GM12892 (cell line): ENCODE data around the gene CSNK1D.

Experiments used
- POLR2A ChIP-seq: IDR thresholded peaks from 2 replicates; pipeline ENCODE4 v1.6.1; 2011; ENCODE audit warnings: low read depth, low read length, control low read depth
- POLR2AphosphoS5 ChIP-seq: IDR thresholded peaks from 2 replicates; pipeline ENCODE4 v1.6.1; 2011; ENCODE audit warnings: low read depth, low read length, control low read depth

DNA sequence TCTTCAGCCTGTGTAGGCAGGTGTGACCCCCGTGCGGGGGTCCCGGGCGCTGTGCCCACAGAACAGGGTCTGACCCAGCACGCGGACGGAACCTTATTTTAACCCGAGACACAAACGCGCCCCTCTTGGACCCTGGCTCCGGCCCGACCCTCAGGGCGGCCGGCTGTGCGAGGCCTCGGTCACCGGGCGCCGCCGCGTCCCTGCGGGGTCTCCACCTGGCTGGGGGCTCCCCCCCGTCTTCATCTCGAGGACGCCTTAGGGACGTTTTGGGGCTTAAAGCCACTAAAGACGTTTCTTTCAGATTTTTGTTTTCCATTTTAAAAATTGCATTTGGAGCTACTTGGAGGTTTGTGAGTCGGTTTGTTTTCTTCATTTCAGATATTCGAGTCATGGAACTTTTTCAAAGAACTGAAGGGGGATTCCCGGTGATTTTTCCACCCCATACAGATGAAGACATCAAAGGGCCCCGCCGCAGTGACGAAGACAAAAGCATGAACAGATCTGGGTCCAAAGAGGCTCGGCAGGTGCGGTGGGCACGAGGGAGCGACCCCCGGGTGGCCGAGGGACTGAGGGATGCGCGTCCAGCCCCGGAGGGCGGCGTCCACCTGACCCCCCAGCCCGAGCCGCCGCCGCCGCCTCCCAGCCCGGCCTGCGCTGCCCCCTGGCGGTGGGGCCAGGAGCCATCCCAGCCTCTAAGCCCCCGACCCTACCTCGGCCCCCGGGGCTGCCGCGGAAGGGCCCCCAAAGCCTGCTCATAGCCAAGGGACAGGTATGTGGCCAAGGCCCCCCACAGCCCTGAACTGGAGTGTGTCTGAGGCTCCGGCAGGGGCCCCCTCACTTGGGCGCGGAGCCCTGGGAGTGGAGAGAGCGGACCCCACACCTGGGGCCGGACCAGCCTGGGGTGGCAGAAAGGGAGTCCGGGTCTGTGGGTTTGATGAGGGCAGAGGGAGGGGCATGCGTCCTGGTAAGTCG, 47.7 kb upstream of the CSNK1D start:
- TF ChIP-seq POLR2AphosphoS5 (no peak), POLR2A (no peak)
